ENCODE results near the gene MYF6. TPM values are rescaled to one million over a fixed set of nuclear protein-coding genes. Genes with fewer than 3 reads are reported as not detected.

MYF6 gene
- total and polyA plus RNA-seq, 7 donors: not detected

DNA sequence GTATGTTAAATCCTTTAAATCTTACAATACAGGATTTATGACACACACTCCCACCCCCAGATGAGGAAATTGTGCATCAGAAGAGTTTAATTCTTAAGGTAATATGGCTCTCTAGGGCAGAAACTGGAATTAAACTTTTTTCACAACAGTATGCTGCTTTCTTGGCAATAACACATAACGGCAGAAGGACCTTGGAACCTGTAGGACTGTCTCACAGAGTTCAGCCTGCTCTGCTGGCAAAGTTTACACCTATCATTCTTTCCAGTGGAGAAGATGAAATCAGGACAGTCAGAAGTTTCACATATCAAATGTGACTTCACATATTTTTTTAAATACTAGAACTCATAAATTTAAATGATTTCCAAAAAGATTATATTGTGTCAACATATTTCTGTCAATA lies 30.6 kb upstream of the MYF6 start:
- no peaks in the 10 kb centered on the region for H3K4me1 ChIP-seq
- whole genome bisulfite sequencing, 2 donors: 17 to 58% methylated on average over 1 of the region's 1 CpG
- no peaks in the 10 kb centered on the region for H3K9me3 ChIP-seq
- intact Hi-C loops (cut with DNase I): no loop called here
- TF ChIP-seq EP300 (IDR thresholded peaks at IDR 0.05): no peak
- no peak for TF ChIP-seq POLR2A (IDR thresholded peaks at IDR 0.05)
- TF ChIP-seq, protein P1, sequence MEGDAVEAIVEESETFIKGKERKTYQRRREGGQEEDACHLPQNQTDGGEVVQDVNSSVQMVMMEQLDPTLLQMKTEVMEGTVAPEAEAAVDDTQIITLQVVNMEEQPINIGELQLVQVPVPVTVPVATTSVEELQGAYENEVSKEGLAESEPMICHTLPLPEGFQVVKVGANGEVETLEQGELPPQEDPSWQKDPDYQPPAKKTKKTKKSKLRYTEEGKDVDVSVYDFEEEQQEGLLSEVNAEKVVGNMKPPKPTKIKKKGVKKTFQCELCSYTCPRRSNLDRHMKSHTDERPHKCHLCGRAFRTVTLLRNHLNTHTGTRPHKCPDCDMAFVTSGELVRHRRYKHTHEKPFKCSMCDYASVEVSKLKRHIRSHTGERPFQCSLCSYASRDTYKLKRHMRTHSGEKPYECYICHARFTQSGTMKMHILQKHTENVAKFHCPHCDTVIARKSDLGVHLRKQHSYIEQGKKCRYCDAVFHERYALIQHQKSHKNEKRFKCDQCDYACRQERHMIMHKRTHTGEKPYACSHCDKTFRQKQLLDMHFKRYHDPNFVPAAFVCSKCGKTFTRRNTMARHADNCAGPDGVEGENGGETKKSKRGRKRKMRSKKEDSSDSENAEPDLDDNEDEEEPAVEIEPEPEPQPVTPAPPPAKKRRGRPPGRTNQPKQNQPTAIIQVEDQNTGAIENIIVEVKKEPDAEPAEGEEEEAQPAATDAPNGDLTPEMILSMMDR (IDR thresholded peaks at IDR 0.05): no peak
- no peak for TF ChIP-seq POLR2AphosphoS5 (IDR thresholded peaks at IDR 0.05)
- no peak for DNase-seq
- no peak overlapping the region for H3K27ac ChIP-seq
- H3K27me3 ChIP-seq: no peaks in the 10 kb centered on the region
- H3K36me3 ChIP-seq: no peaks in the 10 kb centered on the region
- H3K4me3 ChIP-seq: no peak overlapping the region

DNA sequence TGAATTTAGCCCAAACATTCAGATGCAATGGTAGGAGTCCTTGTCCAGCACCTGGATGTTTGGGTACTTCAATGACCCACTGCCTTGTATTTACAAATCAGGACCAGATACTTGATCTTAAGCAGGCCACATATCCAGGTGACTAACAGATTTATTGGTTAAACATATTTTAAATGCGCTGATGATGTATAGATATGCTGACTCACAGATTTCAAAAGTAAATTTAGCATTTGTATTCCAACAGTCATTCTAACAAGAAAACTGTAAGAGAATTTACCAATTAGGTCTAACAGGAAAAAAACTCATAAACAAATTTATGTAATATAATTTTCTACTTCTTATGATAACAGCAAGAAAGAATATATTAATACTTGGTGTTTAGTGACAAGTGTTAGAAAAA lies 29.4 kb upstream of the MYF6 start:
- DNase-seq: no peak
- Histone ChIP-seq H3K9me3 (no peaks in the 10 kb centered on the region), H3K27ac (no peak overlapping the region), H3K27me3 (no peaks in the 10 kb centered on the region), H3K36me3 (no peaks in the 10 kb centered on the region), H3K4me3 (no peak overlapping the region), H3K4me1 (no peaks in the 10 kb centered on the region)
- intact Hi-C loops (cut with DNase I): no loop called here
- 89 to 97% methylated on average over 1 of the region's 1 CpG for WGBS, 2 donors
- TF ChIP-seq EP300 (IDR thresholded peaks at IDR 0.05): no peak
- no peak for TF ChIP-seq POLR2A (IDR thresholded peaks at IDR 0.05)
- TF ChIP-seq, protein P1 (IDR thresholded peaks at IDR 0.05): no peak

DNA sequence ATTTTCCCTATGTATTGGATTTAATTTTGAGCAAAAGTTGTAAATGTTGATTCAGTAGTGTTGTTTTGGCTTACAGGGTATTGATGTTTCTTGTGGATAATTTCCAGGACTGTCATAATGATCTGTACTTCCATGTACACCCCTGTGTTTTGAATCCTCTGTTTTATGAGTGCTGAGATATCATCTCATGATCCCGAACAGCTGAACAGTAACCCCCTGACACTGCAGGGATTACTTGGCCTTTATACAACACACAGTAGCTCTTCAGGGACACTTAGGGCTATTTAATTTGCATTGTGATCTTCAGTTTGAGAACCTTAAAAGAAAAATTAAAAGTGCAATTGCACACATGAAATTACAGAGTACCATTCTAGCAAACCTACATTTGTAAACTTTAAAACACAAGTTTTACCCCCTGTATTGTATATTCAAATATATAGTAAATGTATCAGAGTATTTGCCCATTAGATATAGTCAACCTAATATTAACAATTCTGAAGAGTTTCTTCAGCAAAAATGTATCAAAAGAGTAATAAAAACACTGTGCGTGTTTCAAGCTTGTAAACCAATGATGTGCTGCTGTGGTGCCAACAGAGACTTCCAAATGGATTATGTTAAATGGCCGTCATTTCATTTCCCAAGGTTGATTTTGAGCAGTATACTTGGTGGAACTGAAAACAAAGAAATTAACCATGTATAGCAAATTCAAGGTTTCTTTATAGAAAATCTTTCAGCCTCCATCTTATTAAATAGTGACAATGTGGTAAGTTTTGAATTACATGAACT lies 27.9 kb upstream of the MYF6 start:
- Histone ChIP-seq H3K4me1 (no peaks in the 10 kb centered on the region), H3K36me3 (no peaks in the 10 kb centered on the region), H3K27ac (no peak overlapping the region), H3K4me3 (no peak overlapping the region), H3K9me3 (no peaks in the 10 kb centered on the region), H3K27me3 (no peaks in the 10 kb centered on the region)
- no peak for DNase-seq
- no peak for TF ChIP-seq POLR2AphosphoS5 (IDR thresholded peaks at IDR 0.05)
- TF ChIP-seq, protein P1 (IDR thresholded peaks at IDR 0.05): no peak
- no peak for TF ChIP-seq POLR2A (IDR thresholded peaks at IDR 0.05)
- TF ChIP-seq EP300 (IDR thresholded peaks at IDR 0.05): no peak
- intact Hi-C loops (cut with DNase I): no loop called here
- WGBS, 2 donors: 70 to 84% methylated on average over 3 of the region's 3 CpGs

DNA sequence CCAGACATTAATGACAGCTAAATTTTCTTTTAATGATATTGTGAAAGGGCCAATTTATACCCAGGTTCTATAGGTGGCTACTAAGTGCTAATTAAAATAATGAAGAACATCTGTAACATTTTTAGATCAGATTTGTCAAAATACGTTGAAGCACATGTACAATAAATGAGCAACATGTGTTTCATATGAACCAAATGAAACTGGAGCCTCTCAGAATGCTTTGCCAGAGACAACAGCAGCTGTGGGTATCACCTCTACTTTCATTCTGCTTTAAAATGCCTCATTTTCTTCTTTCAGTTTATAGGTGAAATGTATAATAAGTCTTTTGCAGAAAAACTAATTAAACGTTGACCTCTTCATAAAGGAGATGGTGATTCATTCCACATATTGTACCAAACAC lies 26.1 kb upstream of the MYF6 start:
- no peak for DNase-seq

More for the DNA sequence above, 26.1 kb upstream of the MYF6 start:
- no peak overlapping the region for H3K27ac ChIP-seq
- H3K36me3 ChIP-seq: no peaks in the 10 kb centered on the region
- H3K9me3 ChIP-seq: no peaks in the 10 kb centered on the region
- no peaks in the 10 kb centered on the region for H3K27me3 ChIP-seq
- H3K4me1 ChIP-seq: no peaks in the 10 kb centered on the region
- intact Hi-C loops (cut with DNase I): no loop called here
- WGBS, 2 donors: 59 to 80% methylated on average over 2 of the region's 2 CpGs
- H3K4me3 ChIP-seq: no peak overlapping the region
- TF ChIP-seq EP300 (IDR thresholded peaks at IDR 0.05): no peak
- no peak for TF ChIP-seq POLR2AphosphoS5 (IDR thresholded peaks at IDR 0.05)
- no peak for TF ChIP-seq POLR2A (IDR thresholded peaks at IDR 0.05)
- TF ChIP-seq, protein P1 (IDR thresholded peaks at IDR 0.05): no peak

All from sigmoid colon (tissue), 7 donors.